ENCODE measurements around the gene RTN4. TPM values are rescaled to one million over a fixed set of nuclear protein-coding genes. Genes with fewer than 3 reads are reported as not detected.

Gene RTN4
- total RNA-seq, 1 experiment from 2014 or later = 513 TPM

GRCh38 chr2:55087936-55088335, 37.7 kb upstream of the RTN4 start:
- TF ChIP-seq POLR2AphosphoS5 (IDR thresholded peaks at IDR 0.05; ENCODE audit: low read depth, low read length) (no peak), CTCF (IDR thresholded peaks at IDR 0.05) (no peak), SIN3A (IDR thresholded peaks at IDR 0.05; ENCODE audit: borderline replicate concordance, insufficient read depth, low read depth, low read length) (no peak), REST (IDR thresholded peaks at IDR 0.05; ENCODE audit: insufficient read depth in 1 of 2, low read depth in 2 of 2, low read length in 1 of 2) (no peak), TCF7L2 (IDR thresholded peaks at IDR 0.05; ENCODE audit: low read depth, low read length) (no peak)
- Histone ChIP-seq H3K27ac (ENCODE audit: low read length) (no peak overlapping the region), H3K27me3 (ENCODE audit: control insufficient read depth, insufficient read depth, low read length) (no peaks in the 10 kb centered on the region), H3K9me3 (ENCODE audit: control insufficient read depth, insufficient read depth, low read depth, low read length) (no peaks in the 10 kb centered on the region), H3K36me3 (ENCODE audit: control insufficient read depth, insufficient read depth, low read length) (no peaks in the 10 kb centered on the region), H3K4me3 (ENCODE audit: low read depth in 2 of 2, low read length in 2 of 2) (no peak overlapping the region), H3K4me1 (ENCODE audit: control insufficient read depth, insufficient read depth, low read length) (no peaks in the 10 kb centered on the region)
- POLR2A ChIA-PET = no interaction called here
- intact Hi-C loops (cut with micrococcal nuclease; ENCODE audit: unreplicated experiment) = no loop called here
- CTCF ChIA-PET = no interaction called here
- BruUV-seq (replicated peaks) = no TSS peak
- DNase-seq (ENCODE audit: low read depth, low spot score) (no peak), ATAC-seq (no peak)
- in situ Hi-C loops (cut with HindIII; ENCODE audit: low pct_unique_long_range_greater_than_20kb, low sequenced_read_pairs) = no loop called here

DNA sequence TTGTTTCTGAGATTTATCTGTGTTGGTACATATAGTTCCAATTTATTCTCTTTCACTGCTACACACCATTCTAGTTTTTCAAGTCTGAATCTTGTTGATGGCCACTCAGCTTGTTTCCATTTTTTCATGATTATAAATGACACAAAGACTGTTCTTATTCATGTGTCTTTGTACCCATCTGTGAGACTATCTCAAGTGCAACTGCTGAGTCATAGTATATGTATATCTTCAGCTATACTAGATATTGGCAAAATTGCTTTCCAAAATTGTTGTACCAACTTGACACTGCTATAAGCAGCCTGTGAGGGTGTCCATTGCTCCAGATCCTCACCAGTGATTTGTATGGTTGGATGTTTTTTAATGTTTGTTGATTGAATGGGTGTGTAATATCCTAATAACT, 37.2 kb upstream of the RTN4 start:
- Histone ChIP-seq H3K36me3 (ENCODE audit: control insufficient read depth, insufficient read depth, low read length) (no peaks in the 10 kb centered on the region), H3K4me1 (ENCODE audit: control insufficient read depth, insufficient read depth, low read length) (no peaks in the 10 kb centered on the region), H3K4me3 (ENCODE audit: low read depth in 2 of 2, low read length in 2 of 2) (no peak overlapping the region), H3K27me3 (ENCODE audit: control insufficient read depth, insufficient read depth, low read length) (no peaks in the 10 kb centered on the region), H3K27ac (ENCODE audit: low read length) (no peak overlapping the region), H3K9me3 (ENCODE audit: control insufficient read depth, insufficient read depth, low read depth, low read length) (no peaks in the 10 kb centered on the region)
- intact Hi-C loops (cut with micrococcal nuclease; ENCODE audit: unreplicated experiment) (no loop called here), in situ Hi-C loops (cut with HindIII; ENCODE audit: low pct_unique_long_range_greater_than_20kb, low sequenced_read_pairs) (no loop called here)
- no peak for ATAC-seq
- POLR2A ChIA-PET = no interaction called here
- TF ChIP-seq REST (IDR thresholded peaks at IDR 0.05; ENCODE audit: insufficient read depth in 1 of 2, low read depth in 2 of 2, low read length in 1 of 2) (no peak), CTCF (IDR thresholded peaks at IDR 0.05) (no peak), POLR2AphosphoS5 (IDR thresholded peaks at IDR 0.05; ENCODE audit: low read depth, low read length) (no peak)
- CTCF ChIA-PET = no interaction called here
- no TSS peak for BruUV-seq (replicated peaks)
- DNase-seq (ENCODE audit: low read depth, low spot score) = no peak

Measured in Panc1 (cell line).